Fibroblast of peridontal ligament (primary cell): Measurements from ENCODE around the gene HAL.

ENCODE experiments used
- DNase-seq: peaks from one replicate; pipeline ENCODE4 v3.0.0-alpha.2; 2010; ENCODE audit errors: extremely low read depth

HAL gene, protein sequence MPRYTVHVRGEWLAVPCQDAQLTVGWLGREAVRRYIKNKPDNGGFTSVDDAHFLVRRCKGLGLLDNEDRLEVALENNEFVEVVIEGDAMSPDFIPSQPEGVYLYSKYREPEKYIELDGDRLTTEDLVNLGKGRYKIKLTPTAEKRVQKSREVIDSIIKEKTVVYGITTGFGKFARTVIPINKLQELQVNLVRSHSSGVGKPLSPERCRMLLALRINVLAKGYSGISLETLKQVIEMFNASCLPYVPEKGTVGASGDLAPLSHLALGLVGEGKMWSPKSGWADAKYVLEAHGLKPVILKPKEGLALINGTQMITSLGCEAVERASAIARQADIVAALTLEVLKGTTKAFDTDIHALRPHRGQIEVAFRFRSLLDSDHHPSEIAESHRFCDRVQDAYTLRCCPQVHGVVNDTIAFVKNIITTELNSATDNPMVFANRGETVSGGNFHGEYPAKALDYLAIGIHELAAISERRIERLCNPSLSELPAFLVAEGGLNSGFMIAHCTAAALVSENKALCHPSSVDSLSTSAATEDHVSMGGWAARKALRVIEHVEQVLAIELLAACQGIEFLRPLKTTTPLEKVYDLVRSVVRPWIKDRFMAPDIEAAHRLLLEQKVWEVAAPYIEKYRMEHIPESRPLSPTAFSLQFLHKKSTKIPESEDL

DNA sequence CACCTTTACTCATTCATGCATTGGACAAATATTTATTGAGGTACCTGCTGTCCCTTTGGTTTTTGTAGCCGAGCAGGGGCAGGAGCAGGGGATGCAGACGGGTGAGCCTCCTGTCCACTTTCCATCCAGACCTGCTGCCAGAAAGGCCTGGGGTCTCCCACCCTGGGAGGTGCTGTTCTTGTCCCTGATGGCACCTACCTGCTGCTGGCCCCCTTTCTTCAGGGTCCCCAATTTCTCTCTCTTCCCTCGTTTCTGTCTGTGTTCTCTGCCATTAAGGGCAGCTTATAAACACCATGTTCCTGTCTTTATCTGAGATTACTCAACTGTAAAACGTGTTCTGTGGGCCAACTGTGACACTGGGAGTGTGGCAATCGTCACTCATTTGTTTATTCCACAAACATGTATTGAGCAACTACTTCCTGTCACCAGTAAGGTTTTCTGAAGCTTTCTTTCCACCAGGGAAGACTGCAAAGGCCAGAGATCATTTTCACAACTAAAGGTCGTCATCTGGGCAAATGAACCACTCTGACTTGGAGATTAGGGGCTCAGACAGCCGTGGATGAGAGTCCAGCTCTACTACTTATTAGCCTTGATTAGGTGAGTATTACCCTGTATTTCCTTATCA lies at the start of gene HAL:
Gene HAL (minus strand): TSS at position 311 of the 625 bp plus-strand sequence. CDS start 434 bp downstream, outside the sequence.
- no peak for DNase-seq

DNA sequence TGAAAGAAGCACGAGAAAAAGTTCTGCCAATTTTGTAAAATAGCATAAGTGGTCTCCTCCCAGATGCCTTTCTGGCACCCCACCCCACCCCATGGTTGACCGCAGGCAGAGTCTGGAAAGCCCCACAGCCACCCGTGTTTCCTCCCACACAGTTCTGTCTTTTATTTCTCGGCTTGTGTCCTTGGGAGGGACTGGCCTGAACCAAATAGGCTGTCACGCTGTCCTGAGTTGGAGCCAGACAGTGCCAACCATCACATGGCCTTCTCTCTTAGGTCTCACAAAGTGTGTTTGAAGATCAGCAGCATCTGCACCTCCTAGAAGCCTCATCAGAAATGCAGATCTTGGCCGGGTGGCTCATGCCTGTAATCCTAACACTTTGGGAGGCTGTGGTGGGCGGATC lies 49.4 kb upstream of the HAL start:
- DNase-seq: no peak

GRCh38 chr12:96044943-96045290 lies 48.8 kb upstream of the HAL start:
- DNase-seq: no peak

GRCh38 chr12:96044017-96044942 lies 48.1 kb upstream of the HAL start:
- peak; percentile 80 for DNase-seq

DNA sequence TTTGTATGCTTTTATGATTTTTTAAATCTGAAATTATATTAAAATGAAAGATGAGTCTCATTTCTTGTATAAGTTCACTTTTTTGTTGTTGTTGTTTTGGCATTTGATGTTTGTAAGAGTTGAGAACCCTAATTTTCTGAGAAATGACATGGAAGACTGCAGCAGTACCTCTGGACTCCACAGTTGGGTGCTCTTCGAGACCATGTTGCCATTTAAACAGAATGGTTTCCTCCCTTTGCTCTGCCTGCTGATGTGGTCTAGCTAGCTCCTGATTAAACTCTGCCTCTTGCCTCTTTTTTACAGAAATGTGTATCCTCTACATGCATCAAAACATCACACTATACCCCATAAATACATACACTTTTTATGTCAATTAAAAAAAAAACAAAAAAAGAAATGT lies 45.0 kb upstream of the HAL start:
- no peak for DNase-seq

GRCh38 chr12:96040305-96041133 lies 44.4 kb upstream of the HAL start:
- DNase-seq: no peak

DNA sequence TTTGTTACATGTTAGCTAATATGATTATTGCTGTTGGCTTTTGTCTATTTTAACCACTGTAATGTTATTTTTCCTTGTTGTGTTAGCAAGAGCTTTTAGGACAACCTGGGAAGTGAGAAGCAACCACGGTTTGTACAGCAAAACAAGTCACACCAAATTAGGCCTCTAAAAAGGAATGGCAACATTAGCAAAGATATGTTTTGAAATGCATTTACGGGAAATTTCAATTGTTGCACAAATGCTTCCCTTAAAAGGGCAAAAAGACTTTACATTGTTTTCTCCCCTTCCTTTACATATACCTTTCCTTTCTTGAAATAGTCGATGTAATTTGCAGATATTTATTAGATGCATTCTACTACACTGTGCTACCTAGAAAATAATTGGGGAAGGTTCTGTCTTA lies 43.4 kb upstream of the HAL start:
- no peak for DNase-seq

DNA sequence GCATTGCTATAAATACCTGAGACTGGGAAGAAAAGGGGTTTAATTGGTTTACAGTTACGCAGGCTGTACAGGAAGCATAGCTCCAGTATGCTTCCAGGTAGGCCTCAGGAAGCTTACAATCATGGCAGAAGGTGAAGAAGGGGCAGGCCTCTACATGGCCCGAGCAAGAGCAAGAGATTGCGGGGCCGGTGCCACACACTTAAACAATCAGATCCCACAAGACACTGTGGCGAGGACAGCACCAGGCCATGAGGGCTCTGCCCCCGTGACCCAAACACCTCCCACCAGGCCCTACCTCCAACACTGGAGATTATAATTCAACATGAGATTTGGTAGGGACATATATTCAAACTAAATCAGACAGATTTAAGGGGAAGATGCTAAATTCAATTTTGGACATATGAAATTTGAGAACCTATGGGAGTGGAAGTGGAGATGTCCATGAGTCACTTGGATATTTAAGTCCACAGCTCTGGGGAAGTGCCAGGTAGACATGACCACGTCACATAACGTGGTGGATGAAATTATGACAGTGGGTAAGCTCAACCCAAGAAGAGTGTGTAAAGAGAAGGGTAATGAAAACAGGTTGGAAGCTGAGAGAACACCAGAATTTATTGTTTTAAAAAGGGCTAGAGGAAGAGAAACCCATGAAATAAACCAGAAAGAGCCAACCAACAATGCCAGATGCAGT lies 40.8 kb upstream of the HAL start:
- peak; percentile 61 for DNase-seq

DNA sequence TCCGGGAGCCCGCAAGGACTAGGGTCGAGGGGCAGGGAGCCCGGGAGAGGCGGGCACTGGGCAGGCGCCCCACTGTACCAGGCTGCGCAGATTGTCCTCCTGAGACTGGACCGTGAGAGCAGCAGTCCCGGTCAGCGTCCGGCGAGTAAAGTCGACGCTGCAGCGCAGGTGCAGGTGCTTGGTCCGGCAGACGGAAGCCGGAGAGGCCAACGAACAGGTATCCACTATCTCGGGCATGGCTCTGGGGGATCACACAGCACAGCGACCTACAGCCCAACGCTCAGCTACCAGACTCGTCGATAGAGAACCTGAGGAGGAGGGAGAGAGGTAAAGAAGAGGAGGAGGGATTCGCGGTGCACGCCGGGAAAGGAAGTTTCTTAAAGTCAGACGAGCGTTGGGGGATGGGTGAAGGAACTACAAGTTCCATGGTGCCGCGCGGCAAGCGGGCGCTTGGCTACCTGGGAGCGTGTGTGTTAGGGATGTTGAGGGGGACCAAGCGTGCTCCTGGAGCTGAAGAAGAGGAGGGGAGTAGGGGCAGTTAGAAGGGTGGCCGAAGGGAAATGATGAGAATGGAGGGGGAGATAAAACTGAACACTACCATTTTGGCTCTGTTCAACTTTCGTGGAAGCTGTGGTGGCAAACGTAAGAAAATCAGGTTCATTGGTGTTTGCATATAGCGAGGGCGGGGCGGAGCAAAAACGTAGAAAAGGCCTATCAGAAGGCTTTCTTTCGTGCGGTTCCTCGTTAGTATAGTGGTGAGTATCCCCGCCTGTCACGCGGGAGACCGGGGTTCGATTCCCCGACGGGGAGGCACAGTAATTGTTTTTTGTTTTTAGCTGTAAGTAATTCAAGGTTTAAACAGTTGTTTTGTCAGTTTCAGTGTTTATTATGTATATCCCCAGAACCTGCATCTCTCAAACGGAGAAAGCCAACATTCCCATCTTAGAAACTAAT lies 39.4 kb upstream of the HAL start, which contains the start of gene LTA4H:
Gene LTA4H (minus strand): TSS at position 305 of the 954 bp plus-strand sequence. CDS start 68 bp downstream, at position 237.
- DNase-seq: peak; percentile 99

- DNase-seq: peak; percentile 35
Observed at GRCh38 chr12:96034621-96035282, 38.6 kb upstream of the HAL start.

DNA sequence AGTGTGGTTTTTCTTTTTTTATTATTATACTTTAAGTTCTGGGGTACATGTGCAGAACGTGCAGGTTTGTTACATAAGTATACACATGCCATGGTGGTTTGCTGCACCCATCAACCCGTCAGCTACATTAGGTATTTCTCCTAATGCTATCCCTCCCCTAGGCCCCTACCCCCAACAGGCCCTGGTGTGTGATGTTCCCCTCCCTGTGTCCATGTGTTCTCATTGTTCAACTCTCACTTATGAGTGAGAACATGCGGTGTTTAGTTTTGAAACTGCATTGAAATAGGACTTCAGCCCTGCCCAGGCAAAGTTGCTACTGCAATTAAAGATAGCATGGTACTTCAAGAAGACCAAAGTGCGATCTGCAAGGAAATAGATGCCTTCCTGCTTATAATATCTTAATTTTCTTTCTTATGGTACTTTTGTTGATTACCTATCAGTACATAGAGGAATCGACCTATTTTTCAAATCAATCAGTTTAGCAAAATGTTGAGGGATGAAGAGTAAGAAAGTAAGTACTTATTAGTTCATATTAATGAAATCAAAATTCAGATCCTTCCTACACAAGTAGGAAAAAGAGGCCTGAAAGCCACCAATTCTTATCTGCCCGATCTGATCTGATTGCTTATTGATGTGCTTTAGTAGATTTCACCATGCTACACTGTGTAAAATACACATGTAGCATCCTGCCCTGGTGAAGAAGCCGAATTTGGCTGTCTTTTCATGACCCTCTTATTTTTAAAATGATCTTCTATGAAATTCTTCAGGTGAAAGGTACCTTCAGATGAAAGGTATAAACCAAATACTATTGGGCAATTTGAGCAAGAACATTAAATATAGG lies 37.6 kb upstream of the HAL start:
- no peak for DNase-seq

DNA sequence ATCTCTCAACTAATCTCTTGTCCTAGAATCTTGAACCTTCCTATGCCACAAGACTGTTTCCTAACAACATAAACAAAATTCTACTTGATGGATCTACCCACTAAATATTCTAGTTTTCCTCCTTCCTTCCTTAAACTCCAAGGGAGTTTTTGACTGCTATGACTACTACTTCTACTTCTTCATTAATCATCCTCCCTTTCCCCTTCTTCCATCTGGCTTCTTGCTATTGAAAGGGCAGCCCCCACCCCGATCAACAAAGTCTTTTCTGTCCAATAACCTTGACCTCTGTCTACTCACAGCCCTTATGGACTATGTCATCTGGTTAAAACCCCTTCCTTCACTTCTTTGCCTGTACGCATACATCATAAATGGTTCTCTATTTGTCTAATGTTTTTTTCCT lies 33.7 kb upstream of the HAL start:
- DNase-seq: no peak

DNA sequence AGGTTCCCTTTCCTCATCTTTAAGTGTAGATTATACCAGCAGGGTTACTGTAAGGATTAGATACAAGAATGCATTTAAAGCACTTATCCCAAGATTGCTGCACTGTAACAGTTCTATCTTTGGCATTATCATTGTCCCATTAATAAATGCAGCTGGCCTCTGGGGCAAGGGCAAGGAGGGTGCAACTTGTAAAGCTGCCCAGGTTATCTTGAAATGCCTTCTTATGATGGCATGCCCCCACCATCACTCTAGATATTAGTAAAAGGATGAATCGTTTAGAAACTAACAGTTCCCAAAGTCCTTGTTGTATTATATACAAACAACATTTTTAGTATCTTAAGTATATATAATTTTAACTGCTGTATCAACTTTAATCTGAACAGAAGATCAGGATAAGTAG lies 32.4 kb upstream of the HAL start:
- no peak for DNase-seq

GRCh38 chr12:96026331-96026730 lies 30.2 kb upstream of the HAL start:
- no peak for DNase-seq

- no peak for DNase-seq
Observed at GRCh38 chr12:96025518-96025917, 29.4 kb upstream of the HAL start.

DNA sequence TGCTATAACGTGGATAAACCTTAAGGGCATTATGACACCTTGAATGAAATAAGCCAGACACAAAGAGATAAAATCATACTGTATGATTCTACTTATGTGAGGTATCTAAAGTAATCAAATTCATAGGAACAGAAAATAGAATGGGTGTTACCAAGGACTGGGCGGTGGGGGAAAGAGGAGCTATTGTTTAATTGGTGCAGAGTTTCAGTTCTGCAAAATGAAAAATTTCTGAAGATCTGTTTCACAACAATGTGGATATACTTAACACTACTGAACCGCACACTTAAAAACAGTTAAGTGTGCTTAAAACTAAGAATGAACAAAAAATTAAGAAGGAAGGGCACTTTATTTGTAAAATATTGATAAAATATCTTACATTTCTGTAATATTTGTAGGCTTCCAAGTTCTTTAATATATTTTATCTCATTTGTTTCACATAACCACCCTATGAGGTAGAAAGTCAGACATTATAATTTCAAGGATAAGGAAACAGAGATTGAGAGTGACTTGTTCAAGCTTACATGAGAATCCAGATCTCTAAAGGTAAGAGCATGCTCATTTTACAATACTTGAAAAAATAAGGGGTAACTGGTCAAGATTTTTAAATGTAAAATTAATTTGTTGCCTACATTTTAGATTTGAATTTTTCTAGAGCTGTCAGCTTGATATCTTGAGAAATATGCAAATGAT lies 24.3 kb upstream of the HAL start:
- no peak for DNase-seq

DNA sequence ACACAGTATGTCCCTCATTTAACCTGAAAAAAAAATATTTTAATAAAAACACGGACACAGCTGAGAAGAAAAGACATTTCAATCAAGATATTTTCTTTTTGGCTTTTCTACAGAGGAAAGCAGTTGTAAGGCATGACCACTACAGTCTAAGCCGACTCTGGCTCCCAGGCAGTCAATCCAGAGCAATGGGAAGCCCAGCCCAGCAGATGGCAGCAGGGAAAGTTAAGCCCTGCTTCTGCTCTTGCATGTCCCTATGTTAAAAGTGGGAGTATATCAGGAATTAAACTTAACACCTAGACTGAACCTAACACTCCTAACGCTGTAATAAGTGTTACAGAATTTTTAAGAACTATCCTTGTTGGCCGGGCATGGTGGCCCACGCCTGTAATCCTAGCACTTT lies 19.5 kb upstream of the HAL start:
- DNase-seq: peak; percentile 46
